Loucy (cell line): Measurements from ENCODE around the gene ZNF688.
A peak's percentile ranks its signal among the peaks of the same experiment; 100 is the strongest.

Experiments
- H2AFZ ChIP-seq: fragments of 200-600 bp; sonication (generic); 2 replicates; pipeline ENCODE4 v1.6.0; 2016; ENCODE audit warnings: antibody characterized with exemption, mild to moderate bottlenecking, low read length, moderate library complexity
- H3F3A ChIP-seq: fragments of 200-600 bp; 2 replicates; pipeline ENCODE4 v1.6.0; 2016; ENCODE audit warnings: antibody characterized with exemption, low read depth, mild to moderate bottlenecking
- H3K27me3 ChIP-seq: fragments of 200-600 bp; sonication (generic); 2 replicates; pipeline ENCODE4 v1.6.1; 2014; ENCODE audit warnings: low read length, mild to moderate bottlenecking; ENCODE audit not compliant: insufficient read depth, poor library complexity, severe bottlenecking
- H3K36me3 ChIP-seq: fragments of 200-600 bp; sonication (generic); 2 replicates; pipeline ENCODE4 v1.6.1; 2016; ENCODE audit warnings: low read length; ENCODE audit not compliant: insufficient read depth
- H3K4me1 ChIP-seq: fragments of 200-600 bp; sonication (generic); 2 replicates; pipeline ENCODE4 v1.5.1; 2014; ENCODE audit warnings: low read length, mild to moderate bottlenecking; ENCODE audit not compliant: insufficient read depth, poor library complexity, severe bottlenecking
- H3K4me2 ChIP-seq: fragments of 200-600 bp; sonication (generic); 2 replicates; pipeline ENCODE4 v1.6.0; 2014; ENCODE audit warnings: antibody characterized with exemption, low read length, low read depth, mild to moderate bottlenecking; ENCODE audit not compliant: poor library complexity, severe bottlenecking
- H3K4me3 ChIP-seq: fragments of 200-600 bp; sonication (generic); 2 replicates; pipeline ENCODE4 v1.5.1; 2014; ENCODE audit warnings: low read length, mild to moderate bottlenecking, mixed read lengths; ENCODE audit not compliant: poor library complexity, severe bottlenecking
- H3K79me2 ChIP-seq: fragments of 200-600 bp; sonication (generic); 2 replicates; pipeline ENCODE4 v1.6.1; 2014; ENCODE audit warnings: low read length; ENCODE audit not compliant: insufficient read depth
- H3K9ac ChIP-seq: fragments of 200-600 bp; sonication (generic); 2 replicates; pipeline ENCODE4 v1.6.0; 2014; ENCODE audit warnings: mild to moderate bottlenecking, low read depth, low read length, moderate library complexity; ENCODE audit not compliant: poor library complexity, severe bottlenecking
- H3K9me2 ChIP-seq: fragments of 200-600 bp; sonication (generic); replicated peaks from 2 replicates; pipeline ENCODE4 v1.6.1; 2016; ENCODE audit warnings: low read depth, low read length, mixed read lengths
- H3K9me3 ChIP-seq: fragments of 200-600 bp; sonication (generic); 2 replicates; pipeline ENCODE4 v1.6.1; 2014; ENCODE audit warnings: mild to moderate bottlenecking, antibody characterized with exemption, low read length, low read depth; ENCODE audit not compliant: insufficient read depth
- H4K20me1 ChIP-seq: fragments of 200-600 bp; sonication (generic); 2 replicates; pipeline ENCODE4 v1.6.0; 2014; ENCODE audit warnings: antibody characterized with exemption, low read length, mild to moderate bottlenecking; ENCODE audit not compliant: insufficient read depth, poor library complexity, severe bottlenecking
- EZH2phosphoT487 ChIP-seq: fragments of 200-600 bp; IDR thresholded peaks from 2 replicates; pipeline ENCODE4 v1.6.1; 2018; ENCODE audit warnings: antibody characterized with exemption, mild to moderate bottlenecking, moderate library complexity, borderline replicate concordance
- TF ChIP-seq, protein P1 (sequence below): fragments of 200-600 bp; sonication (generic); conservative IDR thresholded peaks from 2 replicates; pipeline ENCODE4 v1.5.1; 2014; ENCODE audit warnings: mild to moderate bottlenecking, antibody characterized with exemption, low read length

The ZNF688 gene

DNA sequence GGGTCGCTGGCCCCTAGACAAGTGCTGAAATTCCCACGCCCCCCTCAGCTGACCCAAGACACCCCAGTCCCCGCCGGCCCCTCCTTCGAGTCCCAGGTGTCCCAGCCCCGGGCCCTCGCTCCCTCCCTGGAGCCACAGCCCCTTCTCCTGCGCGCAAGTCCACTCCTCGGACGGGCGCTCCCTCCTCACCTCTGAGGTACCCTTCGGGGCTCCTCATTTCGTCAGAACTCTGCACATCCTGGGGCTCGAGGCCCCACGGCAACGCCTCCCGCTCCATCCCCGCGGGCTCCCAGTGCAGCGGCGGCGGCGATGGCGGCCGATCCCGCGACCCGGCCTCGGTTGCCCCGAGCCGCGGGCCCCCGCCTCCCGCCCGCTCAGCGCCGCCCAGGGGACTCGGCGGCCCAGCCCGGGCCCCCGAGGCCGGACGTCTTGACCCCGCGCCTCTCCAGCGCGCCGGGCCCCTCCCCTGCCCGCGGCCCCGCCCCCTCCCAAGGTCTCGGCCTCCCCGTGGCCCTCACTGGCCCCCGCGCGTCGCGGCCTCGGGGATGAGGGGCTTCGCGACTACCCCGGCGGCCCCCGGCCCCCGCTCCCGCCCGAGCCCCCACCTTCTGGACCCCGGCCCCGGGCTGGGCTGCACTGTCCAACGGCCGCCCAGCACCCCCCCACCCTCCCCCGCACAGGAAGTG lies 45.2 kb downstream of the ZNF688 start, which contains the start of gene ZNF768:
Gene ZNF768, minus strand, starts transcription at position 430 of the 686 bp plus-strand sequence. Its CDS starts 153 bp downstream, at position 277.
- no peaks in the 10 kb centered on the region for H3K9me2 ChIP-seq
- no peaks in the 10 kb centered on the region for H3K27me3 ChIP-seq

GRCh38 chr16:30525844-30526136 lies 45.7 kb downstream of the ZNF688 start:
- H3K4me1 ChIP-seq: peaks cover 6% of the 10 kb centered on the region
- no peaks in the 10 kb centered on the region for H3K9me2 ChIP-seq
- H3K36me3 ChIP-seq: no peaks in the 10 kb centered on the region
- no peaks in the 10 kb centered on the region for H3K9me3 ChIP-seq
- peak overlapping the region; percentile 81 for H3K9ac ChIP-seq
- H3K27me3 ChIP-seq: no peaks in the 10 kb centered on the region
- TF ChIP-seq EZH2phosphoT487: no peak
- TF ChIP-seq, protein P1, sequence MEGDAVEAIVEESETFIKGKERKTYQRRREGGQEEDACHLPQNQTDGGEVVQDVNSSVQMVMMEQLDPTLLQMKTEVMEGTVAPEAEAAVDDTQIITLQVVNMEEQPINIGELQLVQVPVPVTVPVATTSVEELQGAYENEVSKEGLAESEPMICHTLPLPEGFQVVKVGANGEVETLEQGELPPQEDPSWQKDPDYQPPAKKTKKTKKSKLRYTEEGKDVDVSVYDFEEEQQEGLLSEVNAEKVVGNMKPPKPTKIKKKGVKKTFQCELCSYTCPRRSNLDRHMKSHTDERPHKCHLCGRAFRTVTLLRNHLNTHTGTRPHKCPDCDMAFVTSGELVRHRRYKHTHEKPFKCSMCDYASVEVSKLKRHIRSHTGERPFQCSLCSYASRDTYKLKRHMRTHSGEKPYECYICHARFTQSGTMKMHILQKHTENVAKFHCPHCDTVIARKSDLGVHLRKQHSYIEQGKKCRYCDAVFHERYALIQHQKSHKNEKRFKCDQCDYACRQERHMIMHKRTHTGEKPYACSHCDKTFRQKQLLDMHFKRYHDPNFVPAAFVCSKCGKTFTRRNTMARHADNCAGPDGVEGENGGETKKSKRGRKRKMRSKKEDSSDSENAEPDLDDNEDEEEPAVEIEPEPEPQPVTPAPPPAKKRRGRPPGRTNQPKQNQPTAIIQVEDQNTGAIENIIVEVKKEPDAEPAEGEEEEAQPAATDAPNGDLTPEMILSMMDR: no peak
- H4K20me1 ChIP-seq: peaks cover 10% of the 10 kb centered on the region
- peak overlapping the region; percentile 86 for H3K4me2 ChIP-seq
- peaks cover 10% of the 10 kb centered on the region; the same call in 1 of the 2 replicates for H3K79me2 ChIP-seq
- no peaks in the 10 kb centered on the region for H3F3A ChIP-seq
- H3K4me3 ChIP-seq: peak overlapping the region; percentile 88
- H2AFZ ChIP-seq: no peak overlapping the region

More for the DNA sequence above, 45.2 kb downstream of the ZNF688 start, which contains the start of gene ZNF768:
- H3K4me1 ChIP-seq: peaks cover 6% of the 10 kb centered on the region
- peak within 1 kb of the TSS; percentile 88 for H3K4me3 ChIP-seq
- no peaks in the 10 kb centered on the region; the same call in 1 of the 2 replicates for H3K36me3 ChIP-seq
- H3F3A ChIP-seq: no peaks in the 10 kb centered on the region
- H4K20me1 ChIP-seq: peaks cover 10% of the 10 kb centered on the region
- peaks cover 12% of the 10 kb centered on the region; the same call in 1 of the 2 replicates for H3K79me2 ChIP-seq
- H3K9me3 ChIP-seq: no peaks in the 10 kb centered on the region
- peak within 1 kb of the TSS; percentile 94 for H2AFZ ChIP-seq
- TF ChIP-seq, protein P1: no peak
- TF ChIP-seq EZH2phosphoT487: no peak
- peak within 1 kb of the TSS; percentile 81 for H3K9ac ChIP-seq
- peak within 1 kb of the TSS; percentile 89 for H3K4me2 ChIP-seq

DNA sequence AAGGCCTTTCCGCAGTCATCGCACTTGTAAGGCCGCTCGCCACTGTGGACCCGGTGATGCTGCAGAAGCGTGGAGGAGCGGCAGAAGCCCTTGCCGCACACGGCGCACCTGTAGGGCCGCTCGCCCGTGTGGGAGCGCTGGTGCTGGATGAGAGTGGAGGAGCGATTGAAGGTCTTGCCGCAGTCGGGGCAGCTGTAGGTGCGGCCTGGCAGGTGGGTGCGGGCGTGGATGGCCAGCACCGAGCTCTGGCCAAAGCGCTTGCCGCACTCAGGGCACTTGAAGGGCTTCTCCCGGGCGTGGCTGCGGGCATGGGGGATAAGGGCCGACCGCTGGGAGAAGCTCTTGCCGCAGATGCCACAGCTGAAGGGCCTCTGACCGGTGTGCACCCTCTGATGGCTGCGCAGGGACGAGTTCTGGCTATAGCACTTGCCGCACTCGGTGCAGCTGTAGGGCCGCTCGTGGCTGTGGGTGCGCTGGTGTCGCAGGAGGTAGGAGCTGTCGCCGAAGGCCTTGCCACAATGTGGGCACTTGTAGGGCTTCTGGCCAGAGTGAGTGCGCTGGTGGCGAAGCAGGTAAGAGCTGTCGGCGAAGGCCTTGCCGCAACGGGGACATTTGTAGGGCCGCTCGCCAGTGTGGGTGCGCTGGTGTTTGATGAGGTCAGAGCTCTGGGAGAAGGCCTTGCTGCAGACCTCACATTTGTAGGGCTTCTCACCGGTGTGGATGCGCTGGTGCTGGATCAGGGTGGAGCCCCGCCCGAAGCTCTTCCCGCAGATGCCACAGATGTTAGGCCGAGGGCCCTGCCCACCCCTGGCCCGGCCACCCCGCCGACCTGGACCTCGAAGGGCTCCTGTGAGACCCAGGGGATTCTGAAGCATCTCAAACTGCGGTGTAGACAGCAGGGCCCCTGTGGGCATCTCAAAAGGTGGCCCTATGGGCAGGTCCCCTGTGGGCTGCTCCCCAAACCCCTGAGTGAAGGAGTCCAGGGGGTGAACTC lies 46.6 kb downstream of the ZNF688 start:
- Histone ChIP-seq H3K27me3 (no peaks in the 10 kb centered on the region), H3F3A (no peaks in the 10 kb centered on the region), H2AFZ (no peak overlapping the region), H3K4me1 (peaks cover 6% of the 10 kb centered on the region), H3K79me2 (peaks cover 10% of the 10 kb centered on the region; the same call in 1 of the 2 replicates), H3K4me2 (peak overlapping the region; percentile 86), H3K9ac (no peak overlapping the region), H3K36me3 (no peaks in the 10 kb centered on the region; the same call in 1 of the 2 replicates), H4K20me1 (peaks cover 10% of the 10 kb centered on the region), H3K4me3 (no peak overlapping the region), H3K9me2 (no peaks in the 10 kb centered on the region), H3K9me3 (no peaks in the 10 kb centered on the region)
- no peak for TF ChIP-seq EZH2phosphoT487
- TF ChIP-seq, protein P1: no peak
